Measurements from ENCODE around the gene C16orf92.

The C16orf92 gene

GRCh38 chr16:30063278-30063892 is 40.4 kb downstream of the C16orf92 start:
- no peak for DNase-seq

- DNase-seq, result peak; percentile 78 to 79
Observed at GRCh38 chr16:30063893-30064728, 41.1 kb downstream of the C16orf92 start.

- DNase-seq, result no peak
Observed at GRCh38 chr16:30064729-30065101, 41.7 kb downstream of the C16orf92 start.

- DNase-seq, result peak; percentile 95
Observed at GRCh38 chr16:30065102-30065942, 42.3 kb downstream of the C16orf92 start, which contains the start of gene ALDOA. TSS of gene ALDOA (plus strand) at chr16:30065760. CDS start at chr16:30066898, 1,138 bp downstream.

GRCh38 chr16:30065943-30066760 is 43.2 kb downstream of the C16orf92 start:
- DNase-seq, result no peak

- no peak for DNase-seq
Observed at GRCh38 chr16:30066761-30067583, 44.0 kb downstream of the C16orf92 start.

GRCh38 chr16:30067584-30067916 is 44.6 kb downstream of the C16orf92 start:
- DNase-seq, result no peak

- DNase-seq, result no peak
Observed at GRCh38 chr16:30068333-30068732, 45.3 kb downstream of the C16orf92 start.

GRCh38 chr16:30068750-30069610 is 46.0 kb downstream of the C16orf92 start:
- peak; percentile 62 to 66 for DNase-seq

GRCh38 chr16:30069611-30070462 is 46.8 kb downstream of the C16orf92 start:
- no peak for DNase-seq

GRCh38 chr16:30070490-30070889 is 47.5 kb downstream of the C16orf92 start:
- DNase-seq, result no peak

All from CD4-positive, alpha-beta T cell treated with Interleukin-4 for 1 hour (primary cell).